Brain microvascular endothelial cell (primary cell): ENCODE results near the gene SLC44A5.
A peak's percentile ranks its signal among the peaks of the same experiment; 100 is the strongest.
"Not testable (repeated sequence)": the region's sequence is repeated elsewhere in the genome, so short reads cannot be mapped to it uniquely, and the experiment has no call there.

Experiments used
- DNase-seq: peaks from one replicate; pipeline ENCODE4 v3.0.0-alpha.2; 2020
- H3K27ac ChIP-seq: fragments of 250-450 bp; sonication (Bioruptor Pico); 2 replicates; pipeline ENCODE4 v1.5.1; 2020; ENCODE audit warnings: mild to moderate bottlenecking, moderate library complexity
- H3K27me3 ChIP-seq: fragments of 250-450 bp; sonication (Bioruptor Pico); replicated peaks from 2 replicates; pipeline ENCODE4 v1.5.1; 2020; ENCODE audit warnings: mild to moderate bottlenecking
- H3K36me3 ChIP-seq: fragments of 250-450 bp; sonication (Bioruptor Pico); replicated peaks from 2 replicates; pipeline ENCODE4 v1.5.1; 2020; ENCODE audit warnings: mild to moderate bottlenecking
- H3K4me3 ChIP-seq: 2 replicates; pipeline ENCODE4 v1.5.1; 2011; ENCODE audit warnings: low read depth, mild to moderate bottlenecking, control low read depth, low read length, moderate library complexity
- CTCF ChIP-seq: IDR thresholded peaks from 2 replicates; pipeline ENCODE4 v1.5.1; 2011; ENCODE audit warnings: low read depth, mild to moderate bottlenecking, moderate library complexity, low read length, control low read depth, inconsistent platforms; ENCODE audit errors: missing control alignments
- in situ Hi-C: cut with HindIII; loops from 2 replicates; pipeline ENCODE4 v1.10.0; 2017; ENCODE audit warnings: low sequenced_read_pairs, low pct_ligation_motif_present

Gene SLC44A5

GRCh38 chr1:75203415-75204277 is 407.3 kb downstream of the SLC44A5 start:
- peak; percentile 12 for DNase-seq
- Histone ChIP-seq H3K27me3 (no peaks in the 10 kb centered on the region), H3K4me3 (no peak overlapping the region), H3K36me3 (no peaks in the 10 kb centered on the region), H3K27ac (no peak overlapping the region)
- in situ Hi-C loops = no loop called here
- peak; percentile 59 for TF ChIP-seq CTCF

- Histone ChIP-seq H3K27ac (no peak overlapping the region), H3K36me3 (no peaks in the 10 kb centered on the region), H3K27me3 (no peaks in the 10 kb centered on the region), H3K4me3 (no peak overlapping the region)
- no peak for TF ChIP-seq CTCF
- DNase-seq = no peak
- in situ Hi-C loops = no loop called here
Measured at GRCh38 chr1:75202751-75203150, 408.2 kb downstream of the SLC44A5 start.

- no peak for DNase-seq
- Histone ChIP-seq H3K27ac (no peak overlapping the region), H3K27me3 (no peaks in the 10 kb centered on the region), H3K4me3 (no peak overlapping the region), H3K36me3 (no peaks in the 10 kb centered on the region)
- in situ Hi-C loops = no loop called here
- TF ChIP-seq CTCF = no peak
Measured at GRCh38 chr1:75198761-75199160, 412.2 kb downstream of the SLC44A5 start.

- no peak overlapping the region for H3K4me3 ChIP-seq
- no peak overlapping the region for H3K27ac ChIP-seq
- in situ Hi-C loops = no loop called here
- H3K36me3 ChIP-seq = no peaks in the 10 kb centered on the region
- DNase-seq = no peak
- TF ChIP-seq CTCF = no peak
- H3K27me3 ChIP-seq = no peaks in the 10 kb centered on the region
Measured at GRCh38 chr1:75198163-75198562, 412.8 kb downstream of the SLC44A5 start.

- H3K4me3 ChIP-seq = no peak overlapping the region
- in situ Hi-C loops = no loop called here
Measured at GRCh38 chr1:75188892-75189291, 422.0 kb downstream of the SLC44A5 start.

GRCh38 chr1:75181214-75181955 is 429.5 kb downstream of the SLC44A5 start:
- H3K36me3 ChIP-seq, H3K27me3 ChIP-seq, H3K27ac ChIP-seq, H3K4me3 ChIP-seq, in situ Hi-C loops, DNase-seq: not testable (repeated sequence)

More at GRCh38 chr1:75188892-75189291, 422.0 kb downstream of the SLC44A5 start:
- no peaks in the 10 kb centered on the region for H3K27me3 ChIP-seq
- no peaks in the 10 kb centered on the region for H3K36me3 ChIP-seq
- H3K27ac ChIP-seq = no peak overlapping the region
- TF ChIP-seq CTCF = no peak
- DNase-seq = no peak
